ENCODE results near the gene FSTL4. TPM values are rescaled to one million over a fixed set of nuclear protein-coding genes. Genes with fewer than 3 reads are reported as not detected.

Gene FSTL4
- total and polyA plus RNA-seq, 4 donors, result 0.02 to 0.18 TPM; not detected in 2

DNA sequence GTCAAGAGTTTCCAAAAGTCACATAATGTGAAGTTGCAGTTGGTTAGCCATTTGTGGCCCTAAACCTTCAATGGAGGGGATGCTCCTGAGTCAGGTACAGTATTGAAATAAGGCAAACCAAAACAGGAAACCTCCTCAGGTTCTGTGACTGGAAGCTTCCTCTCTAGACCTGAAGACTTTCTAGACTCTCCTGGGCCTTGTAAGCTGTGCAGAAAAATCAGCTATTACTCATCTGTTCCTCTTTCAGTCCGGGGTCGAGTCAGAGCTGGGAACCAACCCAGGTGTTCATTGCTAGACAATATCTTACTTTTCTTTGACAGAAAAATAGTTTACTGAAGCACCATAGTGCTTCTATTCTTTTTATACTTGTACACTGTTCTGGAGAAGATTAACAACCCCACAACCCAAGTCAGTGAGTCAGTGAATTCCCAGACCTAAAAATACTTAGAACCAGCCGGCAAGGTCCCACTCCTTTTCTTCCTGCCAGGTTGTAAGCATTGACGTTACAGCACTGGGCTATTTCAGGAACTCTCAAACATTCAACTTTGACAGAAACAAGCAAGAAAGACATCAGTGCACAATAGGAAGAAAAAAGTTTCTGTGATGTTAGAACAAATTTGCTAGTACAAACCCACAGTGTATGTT lies 47.3 kb downstream of the FSTL4 start:
- no peak for DNase-seq (ENCODE audit: low spot score)
- H3K36me3 ChIP-seq (ENCODE audit: control insufficient read depth in 4 of 4, insufficient read depth in 3 of 4, low read depth in 1 of 4, low read length in 3 of 4), result no peaks in the 10 kb centered on the region
- H3K27me3 ChIP-seq (ENCODE audit: control insufficient read depth in 4 of 4, insufficient read depth in 4 of 4, low read length in 3 of 4), result no peaks in the 10 kb centered on the region
- no peaks in the 10 kb centered on the region for H3K4me1 ChIP-seq (ENCODE audit: control insufficient read depth in 4 of 4, insufficient read depth in 4 of 4, low read length in 3 of 4)
- peaks cover 0 to 4% (median 0%) of the 10 kb centered on the region in 4 donors for H3K9me3 ChIP-seq (ENCODE audit: control insufficient read depth in 4 of 4, low read length in 3 of 4)
- no peak overlapping the region for H3K27ac ChIP-seq (ENCODE audit: low read depth in 1 of 2, low read length in 2 of 2)
- no peak overlapping the region for H3K9ac ChIP-seq (ENCODE audit: low read depth in 1 of 2, low read length in 2 of 2)
- WGBS, result 68% methylated on average over 4 of the region's 4 CpGs
- TF ChIP-seq YY1 (IDR thresholded peaks at IDR 0.05) (no peak), FOXA2 (IDR thresholded peaks at IDR 0.05) (no peak), SP1 (IDR thresholded peaks at IDR 0.05) (no peak), HNF4A (conservative IDR thresholded peaks at IDR 0.05) (no peak), GABPA (IDR thresholded peaks at IDR 0.05 in 1 of 2, conservative IDR thresholded peaks at IDR 0.05 in 1 of 2) (no peak), RXRA (IDR thresholded peaks at IDR 0.05) (no peak)
- TF ChIP-seq, protein P1, sequence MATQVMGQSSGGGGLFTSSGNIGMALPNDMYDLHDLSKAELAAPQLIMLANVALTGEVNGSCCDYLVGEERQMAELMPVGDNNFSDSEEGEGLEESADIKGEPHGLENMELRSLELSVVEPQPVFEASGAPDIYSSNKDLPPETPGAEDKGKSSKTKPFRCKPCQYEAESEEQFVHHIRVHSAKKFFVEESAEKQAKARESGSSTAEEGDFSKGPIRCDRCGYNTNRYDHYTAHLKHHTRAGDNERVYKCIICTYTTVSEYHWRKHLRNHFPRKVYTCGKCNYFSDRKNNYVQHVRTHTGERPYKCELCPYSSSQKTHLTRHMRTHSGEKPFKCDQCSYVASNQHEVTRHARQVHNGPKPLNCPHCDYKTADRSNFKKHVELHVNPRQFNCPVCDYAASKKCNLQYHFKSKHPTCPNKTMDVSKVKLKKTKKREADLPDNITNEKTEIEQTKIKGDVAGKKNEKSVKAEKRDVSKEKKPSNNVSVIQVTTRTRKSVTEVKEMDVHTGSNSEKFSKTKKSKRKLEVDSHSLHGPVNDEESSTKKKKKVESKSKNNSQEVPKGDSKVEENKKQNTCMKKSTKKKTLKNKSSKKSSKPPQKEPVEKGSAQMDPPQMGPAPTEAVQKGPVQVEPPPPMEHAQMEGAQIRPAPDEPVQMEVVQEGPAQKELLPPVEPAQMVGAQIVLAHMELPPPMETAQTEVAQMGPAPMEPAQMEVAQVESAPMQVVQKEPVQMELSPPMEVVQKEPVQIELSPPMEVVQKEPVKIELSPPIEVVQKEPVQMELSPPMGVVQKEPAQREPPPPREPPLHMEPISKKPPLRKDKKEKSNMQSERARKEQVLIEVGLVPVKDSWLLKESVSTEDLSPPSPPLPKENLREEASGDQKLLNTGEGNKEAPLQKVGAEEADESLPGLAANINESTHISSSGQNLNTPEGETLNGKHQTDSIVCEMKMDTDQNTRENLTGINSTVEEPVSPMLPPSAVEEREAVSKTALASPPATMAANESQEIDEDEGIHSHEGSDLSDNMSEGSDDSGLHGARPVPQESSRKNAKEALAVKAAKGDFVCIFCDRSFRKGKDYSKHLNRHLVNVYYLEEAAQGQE (IDR thresholded peaks at IDR 0.05), result no peak
- TF ChIP-seq, protein P2, sequence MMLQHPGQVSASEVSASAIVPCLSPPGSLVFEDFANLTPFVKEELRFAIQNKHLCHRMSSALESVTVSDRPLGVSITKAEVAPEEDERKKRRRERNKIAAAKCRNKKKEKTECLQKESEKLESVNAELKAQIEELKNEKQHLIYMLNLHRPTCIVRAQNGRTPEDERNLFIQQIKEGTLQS (IDR thresholded peaks at IDR 0.05), result no peak
- TF ChIP-seq, protein P3, sequence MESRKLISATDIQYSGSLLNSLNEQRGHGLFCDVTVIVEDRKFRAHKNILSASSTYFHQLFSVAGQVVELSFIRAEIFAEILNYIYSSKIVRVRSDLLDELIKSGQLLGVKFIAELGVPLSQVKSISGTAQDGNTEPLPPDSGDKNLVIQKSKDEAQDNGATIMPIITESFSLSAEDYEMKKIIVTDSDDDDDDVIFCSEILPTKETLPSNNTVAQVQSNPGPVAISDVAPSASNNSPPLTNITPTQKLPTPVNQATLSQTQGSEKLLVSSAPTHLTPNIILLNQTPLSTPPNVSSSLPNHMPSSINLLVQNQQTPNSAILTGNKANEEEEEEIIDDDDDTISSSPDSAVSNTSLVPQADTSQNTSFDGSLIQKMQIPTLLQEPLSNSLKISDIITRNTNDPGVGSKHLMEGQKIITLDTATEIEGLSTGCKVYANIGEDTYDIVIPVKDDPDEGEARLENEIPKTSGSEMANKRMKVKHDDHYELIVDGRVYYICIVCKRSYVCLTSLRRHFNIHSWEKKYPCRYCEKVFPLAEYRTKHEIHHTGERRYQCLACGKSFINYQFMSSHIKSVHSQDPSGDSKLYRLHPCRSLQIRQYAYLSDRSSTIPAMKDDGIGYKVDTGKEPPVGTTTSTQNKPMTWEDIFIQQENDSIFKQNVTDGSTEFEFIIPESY (IDR thresholded peaks at IDR 0.05), result no peak
- H3K4me3 ChIP-seq (ENCODE audit: low read depth in 1 of 3, low read length in 3 of 3), result no peak overlapping the region

DNA sequence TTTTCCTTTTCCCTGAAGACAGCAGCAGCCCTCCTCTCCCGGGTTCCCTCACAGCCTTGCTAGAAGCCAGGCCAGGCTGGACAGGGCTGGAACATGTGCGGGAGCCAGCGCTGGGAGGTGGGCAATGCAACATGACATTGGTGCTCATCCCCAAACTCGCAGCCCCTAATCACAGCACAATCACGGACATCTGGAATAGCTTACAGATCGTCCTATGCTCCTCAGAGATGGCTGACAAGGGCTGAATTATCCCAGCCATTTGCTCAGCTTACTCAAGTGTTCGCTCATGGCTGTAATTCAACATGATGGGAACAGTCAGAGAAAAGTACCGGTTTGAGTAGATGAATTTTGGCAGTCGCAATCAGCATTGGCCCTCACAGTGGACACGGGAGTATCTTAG lies 49.8 kb downstream of the FSTL4 start:
- 79% methylated on average over 10 of the region's 10 CpGs for WGBS
- TF ChIP-seq, protein P4, sequence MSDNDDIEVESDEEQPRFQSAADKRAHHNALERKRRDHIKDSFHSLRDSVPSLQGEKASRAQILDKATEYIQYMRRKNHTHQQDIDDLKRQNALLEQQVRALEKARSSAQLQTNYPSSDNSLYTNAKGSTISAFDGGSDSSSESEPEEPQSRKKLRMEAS (IDR thresholded peaks at IDR 0.05), result no peak
- TF ChIP-seq FOXA1 (IDR thresholded peaks at IDR 0.05), result no peak
- TF ChIP-seq NR2F2 (IDR thresholded peaks at IDR 0.05), result no peak
- no peak for TF ChIP-seq HNF4G (IDR thresholded peaks at IDR 0.05)
- TF ChIP-seq SP1 (IDR thresholded peaks at IDR 0.05), result no peak
- TF ChIP-seq GABPA (IDR thresholded peaks at IDR 0.05 in 1 of 2, conservative IDR thresholded peaks at IDR 0.05 in 1 of 2), result no peak
- no peak for TF ChIP-seq FOXA2 (IDR thresholded peaks at IDR 0.05)
- no peak for TF ChIP-seq EGR1 (IDR thresholded peaks at IDR 0.05; ENCODE audit: low read depth in 2 of 2)
- TF ChIP-seq RXRA (IDR thresholded peaks at IDR 0.05), result no peak
- no peak for TF ChIP-seq YY1 (IDR thresholded peaks at IDR 0.05)
- no peak for TF ChIP-seq TAF1 (conservative IDR thresholded peaks at IDR 0.05)
- TF ChIP-seq HNF4A (conservative IDR thresholded peaks at IDR 0.05), result no peak
- TF ChIP-seq, protein P5, sequence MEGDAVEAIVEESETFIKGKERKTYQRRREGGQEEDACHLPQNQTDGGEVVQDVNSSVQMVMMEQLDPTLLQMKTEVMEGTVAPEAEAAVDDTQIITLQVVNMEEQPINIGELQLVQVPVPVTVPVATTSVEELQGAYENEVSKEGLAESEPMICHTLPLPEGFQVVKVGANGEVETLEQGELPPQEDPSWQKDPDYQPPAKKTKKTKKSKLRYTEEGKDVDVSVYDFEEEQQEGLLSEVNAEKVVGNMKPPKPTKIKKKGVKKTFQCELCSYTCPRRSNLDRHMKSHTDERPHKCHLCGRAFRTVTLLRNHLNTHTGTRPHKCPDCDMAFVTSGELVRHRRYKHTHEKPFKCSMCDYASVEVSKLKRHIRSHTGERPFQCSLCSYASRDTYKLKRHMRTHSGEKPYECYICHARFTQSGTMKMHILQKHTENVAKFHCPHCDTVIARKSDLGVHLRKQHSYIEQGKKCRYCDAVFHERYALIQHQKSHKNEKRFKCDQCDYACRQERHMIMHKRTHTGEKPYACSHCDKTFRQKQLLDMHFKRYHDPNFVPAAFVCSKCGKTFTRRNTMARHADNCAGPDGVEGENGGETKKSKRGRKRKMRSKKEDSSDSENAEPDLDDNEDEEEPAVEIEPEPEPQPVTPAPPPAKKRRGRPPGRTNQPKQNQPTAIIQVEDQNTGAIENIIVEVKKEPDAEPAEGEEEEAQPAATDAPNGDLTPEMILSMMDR (IDR thresholded peaks at IDR 0.05; ENCODE audit: low read depth, low read length, missing input control), result no peak
- TF ChIP-seq JUND (IDR thresholded peaks at IDR 0.05), result no peak
- TF ChIP-seq, protein P1 (IDR thresholded peaks at IDR 0.05), result no peak
- DNase-seq (ENCODE audit: low spot score), result no peak

More for the DNA sequence above, 49.8 kb downstream of the FSTL4 start:
- Histone ChIP-seq H3K4me1 (ENCODE audit: control insufficient read depth in 4 of 4, insufficient read depth in 4 of 4, low read length in 3 of 4) (no peaks in the 10 kb centered on the region), H3K36me3 (ENCODE audit: control insufficient read depth in 4 of 4, insufficient read depth in 3 of 4, low read depth in 1 of 4, low read length in 3 of 4) (no peaks in the 10 kb centered on the region), H3K27me3 (ENCODE audit: control insufficient read depth in 4 of 4, insufficient read depth in 4 of 4, low read length in 3 of 4) (no peaks in the 10 kb centered on the region), H3K9ac (ENCODE audit: low read depth in 1 of 2, low read length in 2 of 2) (no peak overlapping the region), H3K4me3 (ENCODE audit: low read depth in 1 of 3, low read length in 3 of 3) (no peak overlapping the region), H3K27ac (ENCODE audit: low read depth in 1 of 2, low read length in 2 of 2) (no peak overlapping the region), H3K9me3 (ENCODE audit: control insufficient read depth in 4 of 4, low read length in 3 of 4) (peaks cover 0 to 4% (median 0%) of the 10 kb centered on the region in 4 donors)

Data from liver (tissue), 9 donors.